PFSK-1 (cell line): Measurements from ENCODE around the gene KLHL36.

Source experiments
- FOXP2 ChIP-seq: optimal IDR thresholded peaks from 2 replicates; pipeline ENCODE3; 2011; ENCODE audit warnings: borderline replicate concordance, control low read depth, inconsistent platforms; ENCODE audit not compliant: insufficient read depth; ENCODE audit errors: extremely low read length, extremely low read depth
- POLR2AphosphoS5 ChIP-seq: IDR thresholded peaks from 2 replicates; pipeline ENCODE4 v1.6.1; 2012; ENCODE audit warnings: low read depth, mild to moderate bottlenecking, control low read depth, low read length, moderate library complexity
- REST ChIP-seq, 2 experiments: IDR thresholded peaks; 2 replicates each; pipeline versions ENCODE4 v1.6.1 to v1.8.0; 2011 to 2012; ENCODE audit warnings: low read depth in 2 of 2, low read length in 2 of 2, control low read depth in 1 of 2, inconsistent platforms in 1 of 2, mild to moderate bottlenecking in 1 of 2, moderate library complexity in 1 of 2; ENCODE audit not compliant: insufficient read depth in 1 of 2
- SIN3A ChIP-seq: IDR thresholded peaks from 2 replicates; pipeline ENCODE4 v1.6.1; 2012; ENCODE audit warnings: mild to moderate bottlenecking, low read length, moderate library complexity, borderline replicate concordance; ENCODE audit not compliant: insufficient read depth
- TAF1 ChIP-seq: IDR thresholded peaks from 2 replicates; pipeline ENCODE4 v1.6.1; 2012; ENCODE audit warnings: low read length, control low read depth, borderline replicate concordance; ENCODE audit not compliant: insufficient read depth

The KLHL36 gene

GRCh38 chr16:84628226-84628731 lies 20.0 kb upstream of the KLHL36 start:
- no peak for TF ChIP-seq POLR2AphosphoS5
- no peak for TF ChIP-seq FOXP2
- TF ChIP-seq TAF1 = no peak
- TF ChIP-seq SIN3A = no peak
- TF ChIP-seq REST (IDR thresholded peaks at IDR 0.05; ENCODE audit: insufficient read depth in 1 of 2, low read depth in 2 of 2, low read length in 2 of 2) = no peak

GRCh38 chr16:84629580-84629979 lies 18.7 kb upstream of the KLHL36 start:
- TF ChIP-seq FOXP2 = no peak
- no peak for TF ChIP-seq POLR2AphosphoS5

- no peak for TF ChIP-seq FOXP2
- no peak for TF ChIP-seq REST (IDR thresholded peaks at IDR 0.05; ENCODE audit: insufficient read depth in 1 of 2, low read depth in 2 of 2, low read length in 2 of 2)
- TF ChIP-seq POLR2AphosphoS5 = no peak
- TF ChIP-seq TAF1 = no peak
- no peak for TF ChIP-seq SIN3A
Measured at GRCh38 chr16:84630009-84630408, 18.3 kb upstream of the KLHL36 start.

- TF ChIP-seq SIN3A (no peak), TAF1 (no peak)
Measured at GRCh38 chr16:84630446-84631152, 17.7 kb upstream of the KLHL36 start.

GRCh38 chr16:84631153-84631466 lies 17.2 kb upstream of the KLHL36 start:
- TF ChIP-seq REST (IDR thresholded peaks at IDR 0.05; ENCODE audit: insufficient read depth in 1 of 2, low read depth in 2 of 2, low read length in 2 of 2) (no peak), TAF1 (no peak), FOXP2 (no peak), SIN3A (no peak), POLR2AphosphoS5 (no peak)

GRCh38 chr16:84631886-84632285 lies 16.4 kb upstream of the KLHL36 start:
- TF ChIP-seq SIN3A (no peak), REST (IDR thresholded peaks at IDR 0.05; ENCODE audit: insufficient read depth in 1 of 2, low read depth in 2 of 2, low read length in 2 of 2) (no peak), FOXP2 (no peak), TAF1 (no peak), POLR2AphosphoS5 (no peak)
